Activated B cell treated with CpG ODN at 0.5 μM for 24 hours (primary cell): ENCODE data around the gene BMX. TPM values are rescaled to one million over a fixed set of nuclear protein-coding genes. Genes with fewer than 3 reads are reported as not detected.

Source experiments
- ATAC-seq: fragments of 200-7000 bp; cut with Tn5 transposase; one replicate; pipeline ENCODE4 v1.10.0; 2021; ENCODE audit warnings: low read depth, mild to moderate bottlenecking, moderate library complexity
- CTCF ChIA-PET: fragments of 350-600 bp; sonication (Branson Sonifier 250); formaldehyde crosslinking; loops from one replicate; lab custom pipeline; 2021; ENCODE audit warnings: antibody characterized with exemption; lab: Charles Lee
- POLR2A ChIA-PET: fragments of 350-600 bp; sonication (Branson Sonifier 250); formaldehyde crosslinking; loops from one replicate; lab custom pipeline; 2021; ENCODE audit warnings: antibody characterized with exemption; lab: Charles Lee
- DNase-seq: peaks from one replicate; pipeline ENCODE4 v3.0.0; 2022
- H3K27ac Mint-ChIP-seq: one replicate; pipeline ENCODE4 v1.8.0; 2020; ENCODE audit warnings: mixed read lengths
- H3K27me3 Mint-ChIP-seq: one replicate; pipeline ENCODE4 v1.8.0; 2021; ENCODE audit warnings: mixed read lengths
- H3K36me3 Mint-ChIP-seq: one replicate; pipeline ENCODE4 v1.8.0; 2021; ENCODE audit warnings: low read depth, mixed read lengths
- H3K4me1 Mint-ChIP-seq: one replicate; pipeline ENCODE4 v1.8.0; 2021; ENCODE audit warnings: mixed read lengths
- H3K4me3 Mint-ChIP-seq: one replicate; pipeline ENCODE4 v1.8.0; 2020; ENCODE audit warnings: mild to moderate bottlenecking, mixed read lengths
- H3K9me3 Mint-ChIP-seq: one replicate; pipeline ENCODE4 v1.8.0; 2020; ENCODE audit warnings: mixed read lengths
- CTCF ChIP-seq: fragments of 200-600 bp; IDR thresholded peaks from one replicate; pipeline ENCODE4 v1.8.0; 2022; ENCODE audit warnings: antibody characterized with exemption, mild to moderate bottlenecking
- intact Hi-C: fragments of 100-400 bp; cut with micrococcal nuclease; formaldehyde crosslinking; loops from one replicate; pipeline ENCODE4 v1.15.1; 2024
- total RNA-seq: library from RNA; stranded (reverse); gene quantifications from 2 replicates; pipeline ENCODE4 v1.2.3, GENCODE V29; 2022

The BMX gene
- total RNA-seq, 1 donor from 2014 or later, result not detected

DNA sequence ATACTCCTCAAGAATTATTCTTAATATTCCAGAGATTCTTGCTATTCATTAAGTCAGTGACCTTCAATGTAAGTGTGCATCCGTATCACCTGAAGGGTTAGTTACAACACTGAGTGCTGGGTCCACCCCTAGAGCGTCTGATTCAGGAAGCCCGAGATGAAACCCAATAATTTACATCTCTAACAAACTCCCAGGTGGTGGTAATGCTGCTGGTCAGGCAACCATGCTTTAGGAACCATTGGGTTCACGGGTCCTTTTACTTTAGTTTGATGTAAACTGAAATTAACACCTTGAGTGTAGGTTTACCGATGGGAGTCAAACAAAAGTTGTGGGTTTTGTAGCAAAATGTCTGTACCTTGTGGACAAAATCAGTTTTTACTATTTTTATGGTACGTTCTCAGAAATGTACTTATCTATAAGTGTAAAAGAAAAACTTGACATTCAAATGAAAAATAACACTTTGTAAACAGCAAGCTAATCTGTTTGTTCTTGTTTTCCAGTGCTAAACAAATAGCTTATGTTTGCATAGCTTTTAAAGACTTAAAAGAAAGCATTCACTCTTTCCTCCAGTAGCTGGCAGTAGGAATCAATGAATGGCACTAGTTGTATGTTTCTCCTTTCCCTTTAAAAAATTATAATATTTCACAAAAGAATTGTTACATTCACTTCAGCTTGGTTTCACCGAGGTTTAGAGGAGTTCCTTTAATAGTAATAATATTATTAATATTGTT lies 67.4 kb downstream of the BMX start:
- intact Hi-C loops, result no loop called here
- no peak overlapping the region for H3K27ac Mint-ChIP-seq
- ATAC-seq (no peak), DNase-seq (no peak)
- H3K27me3 Mint-ChIP-seq, result peaks cover 2% of the 10 kb centered on the region
- H3K36me3 Mint-ChIP-seq, result no peaks in the 10 kb centered on the region
- H3K9me3 Mint-ChIP-seq, result no peaks in the 10 kb centered on the region
- ChIA-PET POLR2A (no interaction called here), CTCF (no interaction called here)
- TF ChIP-seq CTCF, result no peak
- no peak overlapping the region for H3K4me3 Mint-ChIP-seq
- no peaks in the 10 kb centered on the region for H3K4me1 Mint-ChIP-seq

GRCh38 chrX:15570145-15570544 lies 69.5 kb downstream of the BMX start:
- no peaks in the 10 kb centered on the region for H3K9me3 Mint-ChIP-seq
- DNase-seq (no peak), ATAC-seq (no peak)
- intact Hi-C loops, result no loop called here
- no peak overlapping the region for H3K4me3 Mint-ChIP-seq
- POLR2A ChIA-PET, result no interaction called here
- H3K36me3 Mint-ChIP-seq, result no peaks in the 10 kb centered on the region
- no peak overlapping the region for H3K27ac Mint-ChIP-seq
- TF ChIP-seq CTCF, result no peak
- CTCF ChIA-PET, result no interaction called here
- H3K4me1 Mint-ChIP-seq, result no peaks in the 10 kb centered on the region
- H3K27me3 Mint-ChIP-seq, result peaks cover 2% of the 10 kb centered on the region

DNA sequence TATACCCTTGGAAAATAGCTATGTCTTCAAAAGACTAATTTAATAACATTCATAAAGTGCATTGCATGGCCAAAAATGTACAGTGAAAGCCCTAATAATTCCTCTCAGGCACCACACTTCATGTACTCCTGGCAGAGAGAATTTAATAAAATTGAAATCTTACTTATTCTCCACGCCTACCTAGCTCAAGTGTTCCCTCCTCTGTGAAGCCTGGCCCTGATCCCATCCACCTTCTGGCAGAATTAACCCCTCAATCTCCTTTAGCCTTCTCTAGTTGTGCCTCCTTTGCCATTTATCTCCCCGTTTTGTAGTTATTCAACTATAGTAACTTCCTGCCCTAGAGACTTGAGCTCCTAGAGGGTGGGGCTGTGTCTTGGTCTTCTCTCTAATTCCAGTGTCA lies 73.4 kb downstream of the BMX start:
- TF ChIP-seq CTCF, result no peak
- no peaks in the 10 kb centered on the region for H3K4me1 Mint-ChIP-seq
- no peak overlapping the region for H3K27ac Mint-ChIP-seq
- H3K27me3 Mint-ChIP-seq, result no peaks in the 10 kb centered on the region
- H3K4me3 Mint-ChIP-seq, result no peak overlapping the region
- DNase-seq (no peak), ATAC-seq (no peak)
- POLR2A ChIA-PET, result no interaction called here
- H3K9me3 Mint-ChIP-seq, result no peaks in the 10 kb centered on the region
- intact Hi-C loops, result no loop called here
- CTCF ChIA-PET, result no interaction called here
- H3K36me3 Mint-ChIP-seq, result no peaks in the 10 kb centered on the region

DNA sequence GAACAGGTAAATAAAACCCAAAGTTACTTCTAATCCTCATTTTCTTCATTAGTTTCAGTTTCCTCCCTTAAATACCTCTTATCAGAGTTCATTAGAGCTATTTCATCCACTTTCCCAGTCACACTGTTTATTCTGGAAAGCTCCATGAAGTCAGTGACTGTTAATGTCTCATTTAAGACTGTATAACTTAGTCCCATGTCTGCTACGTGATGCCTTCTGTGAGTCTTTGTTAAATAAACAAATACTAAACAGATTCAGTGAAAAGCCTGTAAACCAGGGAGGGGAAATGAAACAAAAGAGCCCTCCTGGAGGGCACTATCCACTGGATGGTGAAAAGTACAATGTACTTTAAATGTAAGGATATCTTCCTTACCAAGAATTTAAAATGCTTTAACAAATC lies 75.4 kb downstream of the BMX start:
- TF ChIP-seq CTCF, result no peak
- H3K4me1 Mint-ChIP-seq, result no peaks in the 10 kb centered on the region
- H3K27me3 Mint-ChIP-seq, result no peaks in the 10 kb centered on the region
- POLR2A ChIA-PET, result no interaction called here
- no peak for DNase-seq
- no peak overlapping the region for H3K4me3 Mint-ChIP-seq
- no peaks in the 10 kb centered on the region for H3K9me3 Mint-ChIP-seq
- ATAC-seq, result no peak
- CTCF ChIA-PET, result no interaction called here
- no peaks in the 10 kb centered on the region for H3K36me3 Mint-ChIP-seq
- intact Hi-C loops, result no loop called here
- no peak overlapping the region for H3K27ac Mint-ChIP-seq

- no peaks in the 10 kb centered on the region for H3K27me3 Mint-ChIP-seq
- CTCF ChIA-PET, result no interaction called here
- no peaks in the 10 kb centered on the region for H3K36me3 Mint-ChIP-seq
- DNase-seq (no peak), ATAC-seq (no peak)
- H3K9me3 Mint-ChIP-seq, result no peaks in the 10 kb centered on the region
- intact Hi-C loops, result no loop called here
- no peak overlapping the region for H3K27ac Mint-ChIP-seq
- POLR2A ChIA-PET, result no interaction called here
- no peaks in the 10 kb centered on the region for H3K4me1 Mint-ChIP-seq
- no peak for TF ChIP-seq CTCF
- no peak overlapping the region for H3K4me3 Mint-ChIP-seq
Observed at GRCh38 chrX:15579778-15580747, 79.5 kb downstream of the BMX start.
